ENCODE data around the gene ZNF582.
A peak's percentile ranks its signal among the peaks of the same experiment; 100 is the strongest.
"Not testable (repeated sequence)": the region's sequence is repeated elsewhere in the genome, so short reads cannot be mapped to it uniquely, and the experiment has no call there.

The ZNF582 gene

GRCh38 chr19:56350416-56351045, 42.8 kb downstream of the ZNF582 start:
- peak; percentile 47 for DNase-seq

DNA sequence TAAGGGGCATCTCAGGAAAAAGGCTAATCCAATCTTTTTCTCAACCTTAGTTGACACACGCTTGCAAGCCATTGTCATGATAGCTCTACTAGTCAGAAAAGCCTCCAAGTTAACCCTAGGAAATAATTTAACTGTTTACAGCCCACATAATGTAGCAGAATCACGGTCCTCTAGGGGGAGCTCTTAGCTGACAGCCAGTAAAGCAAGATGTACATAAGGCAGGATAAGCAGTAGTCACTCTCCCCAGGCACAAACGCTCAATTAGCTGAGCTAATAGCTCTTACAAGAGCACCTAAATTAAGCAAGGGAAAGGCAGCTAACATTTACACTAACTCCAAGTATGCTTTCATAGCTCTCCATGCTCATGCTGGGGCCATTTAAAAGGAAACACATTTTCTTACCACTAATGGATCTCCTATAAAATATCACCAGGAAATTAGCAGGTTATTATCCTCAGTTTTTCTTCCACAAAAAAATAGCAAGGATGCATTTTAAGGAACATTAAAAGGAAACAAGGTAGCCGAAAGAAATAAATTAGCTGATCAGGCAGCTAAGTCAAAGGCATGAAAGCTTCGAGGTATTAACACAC, 45.0 kb downstream of the ZNF582 start:
- DNase-seq, result no peak

DNA sequence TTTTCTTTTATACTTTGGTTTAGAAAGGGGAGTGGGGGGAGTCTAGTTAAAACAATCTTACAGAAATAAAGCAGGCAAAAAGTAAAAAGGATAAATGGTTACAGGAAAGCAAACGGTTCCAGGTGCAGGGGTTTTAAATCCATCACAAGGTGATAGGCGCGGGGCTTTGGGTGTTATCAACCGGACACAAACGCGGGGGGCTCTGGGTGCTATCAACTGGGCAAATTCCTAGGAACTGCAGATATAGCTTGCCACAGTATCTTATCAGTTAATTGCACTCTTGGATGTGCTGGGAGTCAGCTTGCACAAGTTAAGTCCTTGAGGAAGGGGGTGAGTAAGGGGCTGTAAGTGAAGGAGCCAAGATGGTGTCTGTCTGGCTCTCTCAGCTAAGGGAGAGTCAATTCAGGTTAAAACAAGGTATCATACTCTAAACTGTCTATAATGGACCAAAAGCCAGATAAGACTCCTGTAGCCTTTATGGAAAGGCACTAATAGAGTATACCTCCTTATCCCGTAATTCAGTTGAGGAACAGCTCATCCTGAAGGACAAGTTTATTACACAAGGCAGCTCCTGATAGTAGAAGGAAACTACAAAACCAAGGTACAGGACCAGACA, 46.1 kb downstream of the ZNF582 start:
- DNase-seq, result no peak

GRCh38 chr19:56341948-56342347, 51.4 kb downstream of the ZNF582 start:
- no peak for DNase-seq

DNA sequence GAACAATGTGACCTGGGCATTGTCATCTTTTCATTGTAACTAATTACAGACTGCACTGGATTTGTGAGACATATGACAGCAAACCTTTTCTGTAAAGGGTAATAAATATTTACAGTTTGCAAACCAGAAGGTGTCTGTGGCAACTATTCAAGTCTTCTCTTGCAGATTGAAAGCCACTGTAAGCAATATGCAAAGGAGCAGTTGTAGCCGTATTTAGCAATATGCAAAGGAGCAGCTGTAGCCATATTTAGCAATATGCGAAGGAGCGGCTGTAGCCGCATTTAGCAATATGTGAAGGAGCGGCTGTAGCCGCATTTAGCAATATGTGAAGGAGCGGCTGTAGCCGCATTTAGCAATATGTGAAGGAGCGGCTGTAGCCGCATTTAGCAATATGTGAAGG, 54.3 kb downstream of the ZNF582 start:
- not testable (repeated sequence) for DNase-seq

- DNase-seq, result not testable (repeated sequence)
Observed at GRCh38 chr19:56337077-56337476, 56.3 kb downstream of the ZNF582 start.

- not testable (repeated sequence) for DNase-seq
Observed at GRCh38 chr19:56335371-56335770, 58.0 kb downstream of the ZNF582 start.

DNA sequence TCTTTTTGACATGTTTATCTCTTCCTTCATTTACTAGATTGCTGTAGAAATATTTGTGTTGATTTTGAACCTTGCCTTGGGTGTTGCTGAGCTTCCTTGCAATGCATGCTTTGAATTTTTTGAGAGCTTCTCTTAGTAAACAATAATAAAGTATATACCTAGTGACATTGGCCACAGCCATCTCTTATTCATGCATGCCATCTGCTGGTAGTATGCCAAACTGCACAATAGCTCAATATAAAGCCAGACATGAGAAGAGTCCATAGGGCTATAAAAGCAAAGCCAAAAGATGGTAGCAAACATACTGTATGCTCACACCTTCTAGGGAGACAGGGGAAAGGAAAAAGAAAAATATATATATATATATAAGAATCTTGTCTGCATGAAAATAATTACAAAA, 59.8 kb downstream of the ZNF582 start:
- no peak for DNase-seq

All from right hindlimb (tissue), 1 donor.